Activated CD4-positive, CD25-positive, alpha-beta regulatory T cell treated with anti-CD3 and anti-CD28 coated beads, Interleukin-2, amount 50 U/mL, for 72 hours (primary cell): ENCODE data around the gene INPP4A.
"Not testable (repeated sequence)": the region's sequence is repeated elsewhere in the genome, so short reads cannot be mapped to it uniquely, and the experiment has no call there.

Experiments
- DNase-seq: peaks from one replicate; pipeline ENCODE4 v3.0.0; 2021

INPP4A gene

DNA sequence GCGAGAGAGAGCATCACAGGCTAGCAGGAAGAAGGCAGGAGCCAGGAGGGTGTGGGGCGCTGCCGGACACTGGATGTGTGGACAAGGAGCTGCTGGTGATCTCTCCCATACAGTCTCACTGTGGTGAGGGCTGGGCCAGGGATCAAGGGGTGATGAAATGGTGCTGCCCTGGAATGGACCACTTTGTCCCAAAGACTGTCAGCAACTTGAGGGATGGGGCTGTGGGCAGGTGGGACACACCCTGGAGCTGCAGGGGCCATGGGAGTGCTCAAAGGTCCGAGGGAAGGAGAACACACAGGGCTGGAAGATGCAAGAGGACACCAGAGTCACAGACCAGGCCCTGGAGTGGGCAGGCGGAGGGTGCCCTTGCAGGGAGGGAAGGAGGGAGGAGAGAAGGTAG is 125.7 kb downstream of the INPP4A start:
- no peak for DNase-seq

DNA sequence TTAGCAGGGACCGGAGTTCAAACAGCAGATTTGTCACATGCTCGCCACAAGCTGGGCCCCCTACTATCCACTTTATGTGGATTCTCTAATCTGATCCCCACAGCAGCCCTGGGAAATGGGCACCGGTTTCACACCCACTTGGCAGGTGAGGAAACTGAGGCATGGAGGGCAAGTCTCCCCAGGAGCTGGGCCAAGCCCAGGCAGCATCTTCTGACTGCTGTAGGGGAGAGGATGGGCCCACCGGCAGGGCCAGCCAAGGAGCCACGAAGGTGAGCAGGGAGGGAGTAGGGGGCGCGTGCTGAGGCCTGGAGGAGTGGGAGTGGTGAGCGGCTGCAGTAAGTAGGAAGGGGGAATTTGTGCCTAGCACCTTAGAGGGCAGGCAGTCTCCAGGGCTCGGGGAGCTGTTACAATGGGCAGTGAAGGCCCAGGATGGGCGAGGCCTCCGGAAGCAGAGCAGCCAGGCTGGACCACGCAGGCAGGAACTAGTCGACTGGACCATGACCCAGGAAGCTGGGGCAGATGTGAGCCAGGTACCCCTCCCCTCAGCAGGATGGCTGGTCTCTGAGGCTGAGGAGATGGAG is 126.6 kb downstream of the INPP4A start:
- no peak for DNase-seq

- DNase-seq: no peak
Measured at GRCh38 chr2:98571796-98572195, 127.1 kb downstream of the INPP4A start.

- DNase-seq: no peak
Measured at GRCh38 chr2:98572211-98572610, 127.6 kb downstream of the INPP4A start.

DNA sequence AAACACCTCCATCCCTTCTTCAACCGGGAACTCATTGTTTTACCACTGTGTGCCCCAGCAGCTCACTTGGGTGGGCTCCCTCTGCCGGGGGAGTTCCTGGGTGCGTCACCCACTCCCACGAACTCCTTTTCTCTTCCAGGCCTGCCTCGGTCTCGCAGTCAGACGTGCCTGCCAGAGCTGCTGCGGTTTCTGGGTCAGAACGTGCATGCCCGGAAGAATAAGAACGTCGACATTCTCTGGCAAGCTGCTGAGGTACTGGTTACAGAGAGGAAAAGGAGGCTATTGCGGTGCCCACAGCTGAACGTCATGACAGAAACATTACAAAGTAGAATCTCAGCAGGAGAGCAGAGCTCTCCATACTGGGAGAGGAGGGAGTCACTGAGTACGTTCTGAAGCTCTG is 128.0 kb downstream of the INPP4A start:
- DNase-seq: no peak

DNA sequence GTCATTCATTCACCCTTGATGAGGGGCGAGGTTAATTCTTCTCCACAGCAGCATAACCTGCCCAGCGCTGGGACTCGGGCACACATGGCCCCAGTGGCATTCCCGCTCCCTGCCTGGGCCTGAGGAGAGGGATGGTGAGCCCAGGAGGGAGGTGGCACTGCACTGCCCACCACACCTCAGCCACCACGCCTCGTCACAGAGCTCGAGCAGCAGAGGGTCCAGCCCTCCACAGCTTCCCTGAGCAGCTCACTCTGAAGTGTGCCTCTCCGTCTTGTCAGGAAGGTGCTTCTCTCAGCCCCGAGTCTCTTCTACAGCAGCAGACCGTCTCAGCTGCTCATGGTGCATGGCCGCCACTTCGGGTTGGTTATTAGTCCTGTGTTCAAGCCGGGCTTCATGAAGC is 128.8 kb downstream of the INPP4A start:
- DNase-seq: no peak

DNA sequence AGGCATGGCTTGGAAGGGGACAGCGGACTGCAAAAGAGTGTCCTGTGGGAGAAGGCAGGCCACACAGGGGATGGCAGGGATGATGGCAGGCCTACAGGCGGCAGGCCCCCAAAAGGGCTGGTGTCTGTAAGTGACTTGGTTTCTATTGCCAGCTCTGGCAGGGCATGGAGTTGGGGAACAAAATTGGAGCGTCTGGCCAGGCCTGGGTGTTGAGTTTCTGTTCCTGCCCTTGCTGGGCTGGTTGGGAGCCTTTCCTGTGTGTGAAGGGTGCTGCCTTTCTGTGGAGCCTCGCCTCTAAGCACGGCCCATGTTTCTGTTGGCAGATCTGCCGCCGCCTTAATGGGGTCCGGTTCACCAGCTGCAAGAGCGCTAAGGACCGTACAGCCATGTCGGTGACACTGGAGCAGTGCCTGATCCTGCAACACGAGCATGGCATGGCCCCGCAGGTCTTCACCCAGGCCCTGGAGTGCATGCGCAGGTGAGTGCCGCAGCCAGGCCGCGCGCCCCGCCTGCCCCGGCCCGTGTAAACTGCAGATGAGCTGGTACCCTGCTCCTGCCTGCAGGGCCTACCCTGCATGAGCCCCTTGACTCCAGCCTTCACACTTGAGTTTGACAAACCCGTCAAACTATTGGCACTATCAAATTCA is 132.1 kb downstream of the INPP4A start:
- no peak for DNase-seq

GRCh38 chr2:98577313-98577712 is 132.7 kb downstream of the INPP4A start:
- no peak for DNase-seq

DNA sequence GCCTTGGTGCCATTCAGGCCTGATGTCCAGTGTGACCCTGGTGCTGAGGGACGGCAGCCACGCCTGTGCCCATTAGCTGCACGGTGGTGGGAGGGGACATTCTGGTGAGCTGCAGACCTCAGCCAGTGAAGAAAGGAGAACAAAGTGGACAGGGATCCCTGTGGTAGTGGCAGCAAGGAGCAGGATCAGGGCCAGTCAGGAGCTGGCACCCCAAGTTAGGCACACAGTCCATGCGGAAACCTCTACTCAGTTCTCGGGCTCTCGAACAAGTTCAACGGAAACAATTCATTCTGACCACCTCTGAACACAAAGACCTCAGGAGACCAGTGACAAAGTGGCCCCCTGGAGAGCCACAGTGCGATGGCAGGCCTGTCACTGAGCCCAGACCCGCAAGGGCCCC is 133.6 kb downstream of the INPP4A start:
- DNase-seq: no peak

GRCh38 chr2:98579926-98580325 is 135.3 kb downstream of the INPP4A start:
- no peak for DNase-seq

GRCh38 chr2:98580656-98581284 is 136.1 kb downstream of the INPP4A start:
- DNase-seq: no peak

GRCh38 chr2:98582523-98582922 is 137.9 kb downstream of the INPP4A start:
- no peak for DNase-seq

DNA sequence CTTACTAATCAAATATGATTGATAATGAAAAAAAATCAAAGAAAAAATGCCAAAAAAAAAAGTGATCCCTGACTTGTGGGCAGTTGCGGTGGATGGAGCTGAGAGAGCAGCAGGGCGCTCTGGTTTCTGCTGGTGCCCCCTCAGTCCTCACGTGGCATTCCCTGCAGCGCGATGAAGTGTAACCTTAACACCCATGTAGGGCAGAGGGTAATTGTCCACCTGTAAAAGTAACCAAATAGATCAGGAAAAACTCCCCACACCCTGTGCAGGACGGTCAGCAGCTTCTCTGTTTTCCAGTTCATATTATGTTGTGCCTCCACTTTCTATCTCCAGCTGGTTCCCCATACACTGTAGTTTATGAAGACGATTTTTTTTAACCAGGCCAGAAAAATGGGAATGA is 138.6 kb downstream of the INPP4A start:
- no peak for DNase-seq

GRCh38 chr2:98583816-98584618 is 139.4 kb downstream of the INPP4A start:
- DNase-seq: no peak

DNA sequence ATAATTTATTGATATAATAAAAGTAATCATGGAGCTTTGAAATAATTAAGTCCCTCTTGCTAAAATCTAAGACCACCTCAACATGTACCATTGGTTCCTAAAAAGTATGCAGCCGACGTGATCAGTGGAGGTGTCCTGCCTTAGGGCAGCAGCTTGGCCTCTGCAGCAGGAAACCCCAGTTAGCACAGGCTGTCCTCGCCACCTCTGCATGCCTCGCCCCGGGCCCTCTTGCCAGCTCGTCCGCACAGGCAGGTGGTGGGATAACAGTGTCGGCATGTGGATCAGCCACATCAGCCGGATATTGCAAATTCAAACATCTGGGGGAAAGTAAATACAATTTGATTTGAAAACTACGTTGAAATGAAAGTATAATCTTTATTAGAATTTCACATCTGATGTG is 140.7 kb downstream of the INPP4A start:
- no peak for DNase-seq

- DNase-seq: no peak
Measured at GRCh38 chr2:98586551-98587140, 142.0 kb downstream of the INPP4A start.

- no peak for DNase-seq
Measured at GRCh38 chr2:98588880-98589431, 144.3 kb downstream of the INPP4A start.

GRCh38 chr2:98589489-98589888 is 144.8 kb downstream of the INPP4A start:
- no peak for DNase-seq

DNA sequence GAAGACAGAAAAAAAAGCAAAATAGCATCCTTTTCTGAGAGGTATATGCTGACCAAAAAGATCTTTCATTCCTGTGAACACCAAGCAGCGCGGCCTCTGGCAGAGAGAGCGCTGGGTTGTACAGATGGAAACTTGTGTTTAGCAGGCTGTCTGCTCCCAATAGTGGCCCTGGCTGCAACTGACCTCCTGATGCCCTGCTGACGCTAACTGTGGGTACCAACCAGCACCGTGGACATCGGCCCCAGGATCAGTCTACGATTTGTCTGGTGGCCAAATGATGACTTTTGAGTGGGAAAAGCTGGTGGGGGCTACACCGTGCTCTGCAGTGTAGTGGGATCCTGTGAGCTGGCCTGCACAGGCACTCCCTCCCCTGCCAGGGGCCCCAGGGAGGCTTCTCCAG is 147.9 kb downstream of the INPP4A start:
- DNase-seq: no peak

DNA sequence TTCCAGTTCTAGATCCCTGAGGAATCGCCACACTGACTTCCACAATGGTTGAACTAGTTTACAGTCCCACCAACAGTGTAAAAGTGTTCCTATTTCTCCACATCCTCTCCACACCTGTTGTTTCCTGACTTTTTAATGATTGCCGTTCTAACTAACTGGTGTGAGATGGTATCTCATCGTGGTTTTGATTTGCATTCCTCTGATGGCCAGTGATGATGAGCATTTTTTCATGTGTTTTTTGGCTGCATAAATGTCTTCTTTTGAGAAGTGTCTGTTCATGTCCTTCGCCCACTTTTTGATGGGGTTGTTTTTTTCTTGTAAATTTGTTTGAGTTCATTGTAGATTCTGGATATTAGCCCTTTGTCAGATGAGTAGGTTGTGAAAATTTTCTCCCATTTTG is 150.0 kb downstream of the INPP4A start:
- not testable (repeated sequence) for DNase-seq

DNA sequence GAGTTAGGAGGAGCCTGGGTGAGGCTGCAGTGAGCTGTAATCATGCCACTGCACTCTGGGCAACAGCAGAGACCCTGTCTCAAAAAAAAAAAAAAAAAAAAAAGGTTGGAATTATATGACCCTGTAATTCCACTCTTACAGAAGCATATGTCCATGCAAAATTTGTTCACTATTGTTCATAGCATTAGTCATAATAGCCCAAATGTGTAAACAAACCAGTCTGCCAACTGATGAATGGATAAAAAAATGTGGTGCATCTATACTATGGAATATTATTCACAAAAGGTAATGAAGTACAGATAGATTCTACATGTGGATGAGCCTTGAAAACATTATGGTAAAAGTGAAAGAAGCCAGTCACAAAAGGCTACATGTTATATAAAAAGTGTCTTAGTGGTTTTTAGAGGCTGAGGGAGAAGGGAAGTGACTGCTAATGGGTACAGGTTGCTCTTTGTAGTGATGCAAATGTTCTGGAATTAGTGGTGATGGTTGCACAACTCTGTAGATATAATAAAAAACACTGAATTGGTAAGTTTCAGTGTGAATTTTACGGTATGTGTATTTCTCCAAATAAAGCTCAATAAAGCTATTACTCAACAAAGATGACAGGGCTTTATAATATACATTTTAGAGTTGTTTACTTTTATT is 154.2 kb downstream of the INPP4A start:
- no peak for DNase-seq

DNA sequence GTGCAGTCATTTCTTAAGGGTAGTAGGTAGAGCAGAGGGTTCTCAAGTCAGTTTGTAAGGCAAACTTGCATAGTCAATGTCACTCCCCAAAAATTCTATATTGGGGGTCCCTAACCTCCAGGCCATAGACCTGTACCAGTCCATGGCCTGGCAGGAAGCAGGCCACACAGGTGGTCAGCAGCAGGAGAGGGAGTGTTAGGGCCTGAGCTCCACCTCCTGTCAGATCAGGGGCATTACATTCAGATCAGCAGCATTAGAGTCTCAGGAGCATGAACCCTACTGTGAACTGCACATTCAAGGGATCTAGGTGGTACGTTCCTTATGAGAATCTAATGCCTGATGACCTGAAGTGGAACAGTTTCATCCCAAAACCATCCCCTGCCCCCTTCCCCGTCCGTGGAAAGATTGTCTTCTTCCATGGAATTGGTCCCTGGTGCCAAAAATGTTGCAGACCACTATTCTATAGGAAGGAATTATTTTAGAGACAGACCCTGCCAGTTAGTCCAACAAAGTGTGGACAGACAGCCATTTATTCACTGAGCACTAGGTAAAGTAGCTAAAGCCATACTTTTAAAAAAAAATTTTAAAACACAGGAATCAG is 157.0 kb downstream of the INPP4A start:
- DNase-seq: no peak
